Measurements from ENCODE around the gene LPO. TPM values are rescaled to one million over a fixed set of nuclear protein-coding genes. Genes with fewer than 3 reads are reported as not detected.

LPO gene
- total and polyA plus RNA-seq, 2 donors from 2014 or later, result not detected

DNA sequence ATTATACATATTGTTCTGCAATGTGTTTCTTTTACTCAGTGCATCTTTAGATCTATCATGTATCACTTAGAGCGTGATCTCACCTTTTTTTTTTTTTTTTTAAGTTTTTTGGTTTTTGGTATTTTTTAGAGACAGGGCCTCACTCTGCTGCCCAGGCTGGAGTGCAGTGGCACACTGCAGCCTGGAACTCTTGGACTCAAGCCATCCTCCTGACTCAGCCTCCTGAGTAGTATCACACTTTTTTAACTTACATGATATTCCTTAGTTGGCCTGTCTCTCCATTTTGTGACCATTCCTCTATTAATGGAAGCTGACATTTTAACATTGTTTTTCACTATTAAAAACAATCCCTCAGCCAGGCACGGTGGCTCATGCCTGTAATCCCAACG is 47.0 kb downstream of the LPO start:
- Histone ChIP-seq H3K27me3 (ENCODE audit: control insufficient read depth, insufficient read depth, low read length) (no peaks in the 10 kb centered on the region), H3K27ac (ENCODE audit: low read depth in 2 of 2, low read length in 2 of 2) (no peak overlapping the region), H3K4me1 (ENCODE audit: control insufficient read depth in 2 of 3, insufficient read depth in 2 of 3, low read depth in 1 of 3, low read length in 3 of 3) (no peaks in the 10 kb centered on the region), H3K9ac (ENCODE audit: low read length in 3 of 3) (no peak overlapping the region), H3K9me3 (ENCODE audit: control insufficient read depth in 2 of 3, insufficient read depth in 1 of 3, low read length in 3 of 3) (no peaks in the 10 kb centered on the region), H3K36me3 (ENCODE audit: control insufficient read depth in 2 of 3, insufficient read depth in 3 of 3, low read length in 3 of 3) (no peaks in the 10 kb centered on the region), H3K4me3 (ENCODE audit: low read length in 3 of 3) (no peak overlapping the region)
- DNase-seq (no peak), FAIRE-seq (no peak)
- intact Hi-C loops (cut with DNase I), result no loop called here
- TF ChIP-seq, protein P1, sequence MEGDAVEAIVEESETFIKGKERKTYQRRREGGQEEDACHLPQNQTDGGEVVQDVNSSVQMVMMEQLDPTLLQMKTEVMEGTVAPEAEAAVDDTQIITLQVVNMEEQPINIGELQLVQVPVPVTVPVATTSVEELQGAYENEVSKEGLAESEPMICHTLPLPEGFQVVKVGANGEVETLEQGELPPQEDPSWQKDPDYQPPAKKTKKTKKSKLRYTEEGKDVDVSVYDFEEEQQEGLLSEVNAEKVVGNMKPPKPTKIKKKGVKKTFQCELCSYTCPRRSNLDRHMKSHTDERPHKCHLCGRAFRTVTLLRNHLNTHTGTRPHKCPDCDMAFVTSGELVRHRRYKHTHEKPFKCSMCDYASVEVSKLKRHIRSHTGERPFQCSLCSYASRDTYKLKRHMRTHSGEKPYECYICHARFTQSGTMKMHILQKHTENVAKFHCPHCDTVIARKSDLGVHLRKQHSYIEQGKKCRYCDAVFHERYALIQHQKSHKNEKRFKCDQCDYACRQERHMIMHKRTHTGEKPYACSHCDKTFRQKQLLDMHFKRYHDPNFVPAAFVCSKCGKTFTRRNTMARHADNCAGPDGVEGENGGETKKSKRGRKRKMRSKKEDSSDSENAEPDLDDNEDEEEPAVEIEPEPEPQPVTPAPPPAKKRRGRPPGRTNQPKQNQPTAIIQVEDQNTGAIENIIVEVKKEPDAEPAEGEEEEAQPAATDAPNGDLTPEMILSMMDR (IDR thresholded peaks at IDR 0.05; ENCODE audit: borderline replicate concordance, extremely low read depth, insufficient read depth), result no peak

DNA sequence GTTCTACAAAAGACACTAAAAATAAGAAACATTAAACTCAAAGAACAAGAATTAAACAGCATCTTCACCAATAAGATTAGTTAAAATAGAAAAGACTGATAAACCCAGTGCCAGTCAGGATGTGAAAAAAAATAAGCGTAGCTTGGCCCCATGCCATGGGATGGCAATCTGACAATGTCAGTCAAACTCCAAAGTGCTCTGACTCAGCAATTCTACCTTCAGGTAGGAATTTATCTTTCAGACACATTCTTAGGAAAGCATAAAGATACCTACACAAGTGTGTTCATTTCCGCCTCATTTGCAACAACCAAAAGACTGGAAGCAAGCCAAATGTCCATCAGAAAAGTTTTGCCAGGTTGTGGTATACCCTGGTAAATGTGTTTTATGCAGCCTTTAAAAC is 51.5 kb downstream of the LPO start:
- Histone ChIP-seq H3K27ac (ENCODE audit: low read depth in 2 of 2, low read length in 2 of 2) (no peak overlapping the region), H3K27me3 (ENCODE audit: control insufficient read depth, insufficient read depth, low read length) (no peaks in the 10 kb centered on the region), H3K4me3 (ENCODE audit: low read length in 3 of 3) (no peak overlapping the region), H3K9ac (ENCODE audit: low read length in 3 of 3) (no peak overlapping the region), H3K4me1 (ENCODE audit: control insufficient read depth in 2 of 3, insufficient read depth in 2 of 3, low read depth in 1 of 3, low read length in 3 of 3) (no peaks in the 10 kb centered on the region), H3K9me3 (ENCODE audit: control insufficient read depth in 2 of 3, insufficient read depth in 1 of 3, low read length in 3 of 3) (no peaks in the 10 kb centered on the region), H3K36me3 (ENCODE audit: control insufficient read depth in 2 of 3, insufficient read depth in 3 of 3, low read length in 3 of 3) (no peaks in the 10 kb centered on the region)
- TF ChIP-seq, protein P1 (IDR thresholded peaks at IDR 0.05; ENCODE audit: borderline replicate concordance, extremely low read depth, insufficient read depth), result no peak
- intact Hi-C loops (cut with DNase I), result no loop called here
- DNase-seq (no peak), FAIRE-seq (no peak)

DNA sequence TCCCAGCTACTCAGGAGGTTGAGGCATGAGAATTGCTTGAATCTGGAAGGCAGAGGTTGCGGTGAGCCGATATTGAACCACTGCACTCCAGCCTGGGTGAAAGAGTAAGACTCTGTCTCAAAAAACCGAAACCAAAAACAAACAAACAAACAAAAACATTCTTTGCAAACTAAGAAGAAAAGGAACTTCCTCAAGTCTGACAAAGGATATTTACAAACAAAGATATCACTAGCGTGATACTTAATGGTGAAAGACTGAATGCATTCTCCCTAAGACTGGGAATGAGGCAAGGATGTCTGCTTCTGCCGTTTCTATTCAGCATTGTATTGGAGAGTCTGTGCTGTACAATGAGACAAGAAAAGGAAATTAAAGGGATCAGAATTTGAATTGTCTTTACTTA is 52.9 kb downstream of the LPO start:
- no peak overlapping the region for H3K9ac ChIP-seq (ENCODE audit: low read length in 3 of 3)
- intact Hi-C loops (cut with DNase I), result no loop called here

More for the DNA sequence above, 52.9 kb downstream of the LPO start:
- no peak overlapping the region for H3K4me3 ChIP-seq (ENCODE audit: low read length in 3 of 3)
- TF ChIP-seq, protein P1 (IDR thresholded peaks at IDR 0.05; ENCODE audit: borderline replicate concordance, extremely low read depth, insufficient read depth), result no peak
- no peaks in the 10 kb centered on the region for H3K27me3 ChIP-seq (ENCODE audit: control insufficient read depth, insufficient read depth, low read length)
- no peak for DNase-seq
- H3K4me1 ChIP-seq (ENCODE audit: control insufficient read depth in 2 of 3, insufficient read depth in 2 of 3, low read depth in 1 of 3, low read length in 3 of 3), result no peaks in the 10 kb centered on the region
- FAIRE-seq, result no peak
- no peaks in the 10 kb centered on the region for H3K36me3 ChIP-seq (ENCODE audit: control insufficient read depth in 2 of 3, insufficient read depth in 3 of 3, low read length in 3 of 3)
- H3K9me3 ChIP-seq (ENCODE audit: control insufficient read depth in 2 of 3, insufficient read depth in 1 of 3, low read length in 3 of 3), result no peaks in the 10 kb centered on the region
- H3K27ac ChIP-seq (ENCODE audit: low read depth in 2 of 2, low read length in 2 of 2), result no peak overlapping the region

Data from kidney (tissue), 14 donors.